Osteocyte (in vitro differentiated cells): ENCODE measurements around the gene CNTNAP2. TPM values are rescaled to one million over a fixed set of nuclear protein-coding genes. Genes with fewer than 3 reads are reported as not detected.
"Not testable (repeated sequence)": the region's sequence is repeated elsewhere in the genome, so short reads cannot be mapped to it uniquely, and the experiment has no call there.

Experiments
- DNase-seq: peaks from one replicate; pipeline ENCODE4 v3.0.0; 2021; ENCODE audit warnings: mixed read lengths; ENCODE audit not compliant: unreplicated experiment; ENCODE audit errors: extremely low spot score
- H3K27ac Mint-ChIP-seq: one replicate; pipeline ENCODE4 v1.8.0; 2021; ENCODE audit warnings: mild to moderate bottlenecking, mixed read lengths; ENCODE audit not compliant: unreplicated experiment
- H3K27me3 Mint-ChIP-seq: one replicate; pipeline ENCODE4 v1.8.0; 2021; ENCODE audit warnings: mixed read lengths; ENCODE audit not compliant: unreplicated experiment
- H3K36me3 Mint-ChIP-seq: one replicate; pipeline ENCODE4 v1.8.0; 2021; ENCODE audit warnings: mixed read lengths; ENCODE audit not compliant: unreplicated experiment
- H3K4me1 Mint-ChIP-seq: one replicate; pipeline ENCODE4 v1.8.0; 2021; ENCODE audit warnings: mixed read lengths; ENCODE audit not compliant: unreplicated experiment
- H3K4me3 Mint-ChIP-seq: one replicate; pipeline ENCODE4 v1.8.0; 2021; ENCODE audit warnings: mild to moderate bottlenecking, moderate library complexity, mixed read lengths; ENCODE audit not compliant: unreplicated experiment
- H3K9me3 Mint-ChIP-seq: one replicate; pipeline ENCODE4 v1.8.0; 2021; ENCODE audit warnings: mixed read lengths; ENCODE audit not compliant: unreplicated experiment
- CTCF ChIP-seq: fragments of 200-600 bp; sonication (generic); IDR thresholded peaks from 2 replicates; pipeline ENCODE4 v1.5.0; 2021; ENCODE audit warnings: antibody characterized with exemption, mild to moderate bottlenecking, moderate library complexity
- total RNA-seq: library from RNA; stranded (reverse); gene quantifications from 2 replicates; pipeline ENCODE4 v1.2.1, GENCODE V29; 2021

Gene CNTNAP2
- total RNA-seq, 1 donor from 2014 or later, result 1.4 TPM

- Mint-ChIP-seq H3K9me3 (no peaks in the 10 kb centered on the region), H3K4me3 (no peak overlapping the region), H3K27me3 (no peaks in the 10 kb centered on the region), H3K27ac (no peak overlapping the region), H3K4me1 (no peaks in the 10 kb centered on the region), H3K36me3 (no peaks in the 10 kb centered on the region)
- no peak for TF ChIP-seq CTCF
- DNase-seq, result no peak
These were observed 2173.9 kb downstream of the CNTNAP2 start for GRCh38 chr7:148290538-148290937.

GRCh38 chr7:148291799-148292198 lies 2175.2 kb downstream of the CNTNAP2 start:
- no peaks in the 10 kb centered on the region for H3K9me3 Mint-ChIP-seq
- no peak overlapping the region for H3K4me3 Mint-ChIP-seq
- no peak overlapping the region for H3K27ac Mint-ChIP-seq
- no peaks in the 10 kb centered on the region for H3K27me3 Mint-ChIP-seq
- no peaks in the 10 kb centered on the region for H3K4me1 Mint-ChIP-seq
- DNase-seq, result no peak
- TF ChIP-seq CTCF, result no peak
- H3K36me3 Mint-ChIP-seq, result no peaks in the 10 kb centered on the region

GRCh38 chr7:148296994-148297644 lies 2180.5 kb downstream of the CNTNAP2 start:
- TF ChIP-seq CTCF, result no peak
- Mint-ChIP-seq H3K27ac (no peak overlapping the region), H3K36me3 (no peaks in the 10 kb centered on the region), H3K4me1 (no peaks in the 10 kb centered on the region), H3K27me3 (no peaks in the 10 kb centered on the region), H3K4me3 (no peak overlapping the region), H3K9me3 (no peaks in the 10 kb centered on the region)
- no peak for DNase-seq

- H3K27ac Mint-ChIP-seq, H3K4me1 Mint-ChIP-seq, H3K27me3 Mint-ChIP-seq, H3K36me3 Mint-ChIP-seq, H3K4me3 Mint-ChIP-seq, H3K9me3 Mint-ChIP-seq: not testable (repeated sequence)
- peak; percentile 23 for DNase-seq
These were observed 2182.2 kb downstream of the CNTNAP2 start for GRCh38 chr7:148298768-148299167.

GRCh38 chr7:148299350-148300276 lies 2183.0 kb downstream of the CNTNAP2 start:
- H3K27me3 Mint-ChIP-seq, result no peaks in the 10 kb centered on the region
- H3K36me3 Mint-ChIP-seq, result no peaks in the 10 kb centered on the region
- H3K4me1 Mint-ChIP-seq, result peaks cover 6% of the 10 kb centered on the region
- DNase-seq, result peak; percentile 46
- H3K9me3 Mint-ChIP-seq, result no peaks in the 10 kb centered on the region
- no peak overlapping the region for H3K27ac Mint-ChIP-seq
- no peak for TF ChIP-seq CTCF
- H3K4me3 Mint-ChIP-seq, result no peak overlapping the region

- H3K9me3 Mint-ChIP-seq, H3K4me1 Mint-ChIP-seq, H3K36me3 Mint-ChIP-seq, H3K27me3 Mint-ChIP-seq, H3K27ac Mint-ChIP-seq, H3K4me3 Mint-ChIP-seq: not testable (repeated sequence)
- DNase-seq, result peak; percentile 56
These were observed 2185.8 kb downstream of the CNTNAP2 start for GRCh38 chr7:148302436-148302835.
